GM19239 (cell line): Measurements from ENCODE around the gene MTSS2.
"Not testable (repeated sequence)": the region's sequence is repeated elsewhere in the genome, so short reads cannot be mapped to it uniquely, and the experiment has no call there.

Experiments
- DNase-seq: peaks from one replicate; pipeline ENCODE4 v3.0.0; 2011; ENCODE audit warnings: low spot score; ENCODE audit not compliant: insufficient read length
- FAIRE-seq: peaks from 2 replicates; lab custom pipeline; 2011; peaks lifted over from hg19 to GRCh38; lab: Jason Lieb, UNC

Gene MTSS2

GRCh38 chr16:70659953-70660671 lies 25.7 kb downstream of the MTSS2 start:
- FAIRE-seq: no peak
- no peak for DNase-seq

- FAIRE-seq (no peak), DNase-seq (no peak)
Measured at GRCh38 chr16:70659546-70659945, 26.3 kb downstream of the MTSS2 start.

GRCh38 chr16:70658921-70659320 lies 26.9 kb downstream of the MTSS2 start:
- FAIRE-seq: no peak

GRCh38 chr16:70657956-70658355 lies 27.9 kb downstream of the MTSS2 start:
- no peak for DNase-seq
- no peak for FAIRE-seq

More at GRCh38 chr16:70658921-70659320, 26.9 kb downstream of the MTSS2 start:
- DNase-seq: no peak

GRCh38 chr16:70656712-70657263 lies 29.1 kb downstream of the MTSS2 start:
- no peak for FAIRE-seq
- no peak for DNase-seq

- FAIRE-seq: no peak
Measured at GRCh38 chr16:70656065-70656711, 29.7 kb downstream of the MTSS2 start.

GRCh38 chr16:70653809-70654771 lies 31.8 kb downstream of the MTSS2 start:
- DNase-seq (peak; percentile 71), FAIRE-seq (peak; percentile 92)

More at GRCh38 chr16:70656065-70656711, 29.7 kb downstream of the MTSS2 start:
- no peak for DNase-seq

- DNase-seq: no peak
Measured at GRCh38 chr16:70653406-70653805, 32.4 kb downstream of the MTSS2 start.

GRCh38 chr16:70652322-70652721 lies 33.5 kb downstream of the MTSS2 start:
- FAIRE-seq: no peak
- no peak for DNase-seq

More at GRCh38 chr16:70653406-70653805, 32.4 kb downstream of the MTSS2 start:
- no peak for FAIRE-seq

GRCh38 chr16:70651524-70651923 lies 34.3 kb downstream of the MTSS2 start:
- FAIRE-seq (no peak), DNase-seq (no peak)

- no peak for FAIRE-seq
- DNase-seq: no peak
Measured at GRCh38 chr16:70650216-70650615, 35.6 kb downstream of the MTSS2 start.

- DNase-seq (no peak), FAIRE-seq (no peak)
Measured at GRCh38 chr16:70649300-70649699, 36.6 kb downstream of the MTSS2 start.

- FAIRE-seq (no peak), DNase-seq (no peak)
Measured at GRCh38 chr16:70648606-70649005, 37.2 kb downstream of the MTSS2 start.

- no peak for DNase-seq
- FAIRE-seq: no peak
Measured at GRCh38 chr16:70647441-70648359, 38.2 kb downstream of the MTSS2 start.

- FAIRE-seq: no peak
- DNase-seq: no peak
Measured at GRCh38 chr16:70646260-70647241, 39.3 kb downstream of the MTSS2 start, which contains the start of gene IL34. Gene IL34, plus strand, starts transcription at chr16:70646559. Its CDS starts 389 bp downstream, at chr16:70646948.

GRCh38 chr16:70644763-70645597 lies 40.9 kb downstream of the MTSS2 start:
- no peak for DNase-seq

GRCh38 chr16:70643264-70643663 lies 42.6 kb downstream of the MTSS2 start:
- FAIRE-seq, DNase-seq: not testable (repeated sequence)

More at GRCh38 chr16:70644763-70645597, 40.9 kb downstream of the MTSS2 start:
- FAIRE-seq: no peak
